Thoracic aorta (tissue), 2 donors: ENCODE results near the gene RICTOR. TPM values are rescaled to one million over a fixed set of nuclear protein-coding genes. Genes with fewer than 3 reads are reported as not detected.

ENCODE experiments used
- ATAC-seq: fragments of 150-250 bp; one replicate; pipeline ENCODE4 v1.8.0; 2017; ENCODE audit warnings: low read depth; ENCODE audit not compliant: insufficient number of reproducible peaks, low FRiP score
- DNase-seq: peaks from one replicate; pipeline ENCODE4 v3.0.0-alpha.2; 2020; ENCODE audit warnings: low spot score
- H3K27ac ChIP-seq, 2 donors: fragments of 200-600 bp; sonication (generic); 1 replicate in 1 of 2; 2 replicates in 1 of 2; pipeline ENCODE4 v1.5.1; 2016; ENCODE audit warnings: mild to moderate bottlenecking in 2 of 2, moderate library complexity in 2 of 2
- H3K27me3 ChIP-seq: fragments of 200-600 bp; sonication (generic); replicated peaks from 2 replicates; pipeline ENCODE4 v1.6.0; 2016; ENCODE audit warnings: mild to moderate bottlenecking; ENCODE audit not compliant: insufficient read depth
- H3K36me3 ChIP-seq: fragments of 200-600 bp; sonication (generic); one replicate; pipeline ENCODE4 v1.5.1; 2016
- H3K4me1 ChIP-seq, 2 donors: fragments of 200-600 bp; sonication (generic); 1 replicate in 1 of 2; 2 replicates in 1 of 2; pipeline versions ENCODE4 v1.5.1 to v1.6.0; 2016; ENCODE audit warnings: low read depth in 2 of 2, mild to moderate bottlenecking in 1 of 2; ENCODE audit not compliant: control insufficient read depth in 1 of 2
- H3K4me3 ChIP-seq: fragments of 200-600 bp; sonication (generic); 2 replicates; pipeline ENCODE4 v1.5.1; 2016; ENCODE audit warnings: mild to moderate bottlenecking
- H3K9me3 ChIP-seq: fragments of 200-600 bp; sonication (generic); 2 replicates; pipeline ENCODE4 v1.5.1; 2016
- total RNA-seq, 2 donors: library from RNA; depleted of rRNA; stranded (reverse); fragments of >200 nt; gene quantifications; one replicate each; pipeline versions ENCODE4 v1.1.0 to v1.2.3, GENCODE V29; 2016
- TF ChIP-seq, protein P1 (sequence below): fragments of 200-600 bp; sonication (generic); IDR thresholded peaks from one replicate; pipeline ENCODE4 v1.5.1; 2019; ENCODE audit warnings: antibody characterized with exemption

Gene RICTOR
- total RNA-seq, 2 donors from 2014 or later = 35.6 to 50.4 TPM

DNA sequence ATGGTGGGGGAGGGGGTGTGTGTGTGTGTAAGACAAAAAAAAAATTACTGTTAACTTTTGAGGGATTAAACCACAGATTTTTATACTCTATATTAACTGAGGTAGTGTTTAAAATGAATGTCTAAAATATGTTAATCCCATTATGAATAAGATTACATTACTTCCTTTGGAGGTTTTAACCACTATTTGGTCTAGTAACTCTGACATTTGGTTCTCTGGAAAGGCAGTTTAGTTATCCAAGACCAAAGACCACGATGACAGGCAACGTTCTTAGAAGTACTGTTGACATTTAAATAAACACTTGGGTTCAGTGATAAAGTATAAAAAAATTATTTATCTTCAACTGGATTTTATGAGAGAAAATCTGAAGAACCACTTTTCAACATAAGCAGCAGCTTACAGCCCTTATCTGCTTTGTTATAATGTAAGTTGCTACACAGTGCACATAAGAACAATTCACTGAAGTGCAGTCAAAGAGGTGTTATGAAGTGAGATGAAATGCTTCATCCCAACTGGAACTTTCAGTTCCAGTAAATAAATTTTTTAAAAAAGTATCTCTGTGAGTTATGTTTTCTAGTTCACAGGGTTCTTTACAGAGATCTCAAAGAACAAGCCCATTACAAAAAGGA, 133.9 kb downstream of the RICTOR start:
- Histone ChIP-seq H3K27me3 (no peaks in the 10 kb centered on the region), H3K27ac (no peak overlapping the region), H3K9me3 (no peaks in the 10 kb centered on the region), H3K4me1 (peaks cover 0 to 6% of the 10 kb centered on the region in 2 donors), H3K4me3 (no peak overlapping the region), H3K36me3 (peaks cover 39% of the 10 kb centered on the region)
- ATAC-seq (no peak), DNase-seq (no peak)
- TF ChIP-seq, protein P1, sequence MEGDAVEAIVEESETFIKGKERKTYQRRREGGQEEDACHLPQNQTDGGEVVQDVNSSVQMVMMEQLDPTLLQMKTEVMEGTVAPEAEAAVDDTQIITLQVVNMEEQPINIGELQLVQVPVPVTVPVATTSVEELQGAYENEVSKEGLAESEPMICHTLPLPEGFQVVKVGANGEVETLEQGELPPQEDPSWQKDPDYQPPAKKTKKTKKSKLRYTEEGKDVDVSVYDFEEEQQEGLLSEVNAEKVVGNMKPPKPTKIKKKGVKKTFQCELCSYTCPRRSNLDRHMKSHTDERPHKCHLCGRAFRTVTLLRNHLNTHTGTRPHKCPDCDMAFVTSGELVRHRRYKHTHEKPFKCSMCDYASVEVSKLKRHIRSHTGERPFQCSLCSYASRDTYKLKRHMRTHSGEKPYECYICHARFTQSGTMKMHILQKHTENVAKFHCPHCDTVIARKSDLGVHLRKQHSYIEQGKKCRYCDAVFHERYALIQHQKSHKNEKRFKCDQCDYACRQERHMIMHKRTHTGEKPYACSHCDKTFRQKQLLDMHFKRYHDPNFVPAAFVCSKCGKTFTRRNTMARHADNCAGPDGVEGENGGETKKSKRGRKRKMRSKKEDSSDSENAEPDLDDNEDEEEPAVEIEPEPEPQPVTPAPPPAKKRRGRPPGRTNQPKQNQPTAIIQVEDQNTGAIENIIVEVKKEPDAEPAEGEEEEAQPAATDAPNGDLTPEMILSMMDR = no peak

DNA sequence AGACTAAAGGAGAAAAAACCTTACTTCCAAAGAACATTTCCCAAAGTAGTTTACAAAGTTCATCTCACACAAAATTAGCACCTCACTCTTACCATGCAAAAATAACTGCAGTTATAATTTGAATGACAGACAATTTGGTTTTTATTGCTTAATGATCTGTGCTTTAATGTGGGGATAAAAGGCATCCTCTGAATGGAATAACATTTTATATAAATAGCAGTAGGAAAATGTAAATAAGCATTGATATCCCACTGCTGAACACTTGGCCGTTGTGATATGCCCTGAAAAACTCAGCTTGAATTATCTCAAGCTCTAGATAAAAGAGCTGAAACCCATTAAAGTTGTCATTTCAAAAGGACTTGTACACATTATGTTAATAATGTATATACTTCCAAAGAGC, 135.2 kb downstream of the RICTOR start:
- TF ChIP-seq, protein P1 = no peak
- DNase-seq (no peak), ATAC-seq (no peak)
- Histone ChIP-seq H3K4me1 (peaks cover 0 to 6% of the 10 kb centered on the region in 2 donors), H3K36me3 (peaks cover 30% of the 10 kb centered on the region), H3K27ac (no peak overlapping the region), H3K4me3 (no peak overlapping the region), H3K9me3 (no peaks in the 10 kb centered on the region), H3K27me3 (no peaks in the 10 kb centered on the region)

DNA sequence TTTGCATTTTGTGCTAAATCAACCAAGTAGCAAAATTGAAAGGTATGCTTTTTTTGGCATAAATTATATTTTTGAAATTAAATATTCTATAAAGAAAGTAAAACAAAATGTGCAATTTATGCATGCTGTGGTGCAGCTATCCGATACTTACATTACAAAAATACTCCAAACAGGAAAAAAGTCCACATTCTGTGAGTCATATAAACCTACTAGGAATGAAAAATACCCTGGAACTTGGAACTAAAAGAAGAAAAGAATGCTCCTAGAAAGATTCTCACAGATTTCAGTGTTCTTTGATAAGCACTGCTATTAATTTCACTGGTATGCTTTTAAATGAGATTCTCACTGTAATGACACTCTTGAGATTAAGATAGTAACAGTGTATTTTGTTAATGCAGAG, 135.8 kb downstream of the RICTOR start:
- DNase-seq (no peak), ATAC-seq (no peak)
- no peaks in the 10 kb centered on the region for H3K27me3 ChIP-seq
- peaks cover 28% of the 10 kb centered on the region for H3K36me3 ChIP-seq
- H3K27ac ChIP-seq = no peak overlapping the region
- no peak overlapping the region for H3K4me3 ChIP-seq
- H3K4me1 ChIP-seq = peaks cover 0 to 6% of the 10 kb centered on the region in 2 donors
- no peaks in the 10 kb centered on the region for H3K9me3 ChIP-seq
- TF ChIP-seq, protein P1 = no peak

DNA sequence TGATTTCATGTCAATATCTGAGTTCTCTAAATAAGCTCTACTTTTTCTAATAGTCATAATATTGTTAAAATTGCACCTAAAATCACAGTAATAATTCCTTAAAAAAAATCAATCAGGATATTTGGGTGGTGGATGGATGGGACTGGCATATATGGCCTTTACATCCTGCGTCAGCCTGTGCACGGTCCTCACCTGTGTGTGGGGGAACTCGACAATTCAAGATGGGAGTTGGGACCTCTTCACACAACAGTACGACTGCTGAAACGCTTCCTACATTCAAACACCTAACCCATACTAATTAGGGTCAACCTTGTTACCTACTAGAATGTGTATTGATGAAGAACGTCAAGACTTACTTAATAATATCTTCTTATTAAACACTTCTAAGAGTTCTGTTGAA, 137.9 kb downstream of the RICTOR start:
- no peak for ATAC-seq
- DNase-seq = no peak

DNA sequence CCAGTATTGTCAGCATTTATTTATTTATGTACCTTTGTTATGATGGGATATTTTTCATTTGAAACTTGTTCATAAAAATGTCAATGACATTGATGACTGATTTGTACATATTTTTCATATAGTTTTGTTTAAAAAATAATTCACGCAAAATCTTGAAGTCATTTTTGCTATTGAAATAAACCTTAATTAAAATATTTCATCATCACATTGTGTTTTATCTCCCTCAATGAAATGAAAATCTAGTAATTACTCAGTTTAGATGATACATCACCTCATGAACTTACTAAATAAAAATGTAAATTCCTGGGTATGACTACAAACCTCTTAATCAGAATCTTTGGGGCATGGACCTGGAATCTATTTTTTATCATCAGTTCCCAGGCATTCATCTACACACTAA, 138.8 kb downstream of the RICTOR start:
- Histone ChIP-seq H3K27me3 (no peaks in the 10 kb centered on the region), H3K36me3 (peaks cover 30% of the 10 kb centered on the region), H3K9me3 (no peaks in the 10 kb centered on the region), H3K4me3 (no peak overlapping the region), H3K27ac (no peak overlapping the region), H3K4me1 (peaks cover 0 to 6% of the 10 kb centered on the region in 2 donors)
- TF ChIP-seq, protein P1 = no peak
- no peak for DNase-seq
- no peak for ATAC-seq

More for the DNA sequence above, 137.9 kb downstream of the RICTOR start:
- TF ChIP-seq, protein P1 = no peak
- no peaks in the 10 kb centered on the region for H3K9me3 ChIP-seq
- H3K4me3 ChIP-seq = no peak overlapping the region
- H3K27me3 ChIP-seq = no peaks in the 10 kb centered on the region
- H3K27ac ChIP-seq = no peak overlapping the region
- H3K36me3 ChIP-seq = peaks cover 26% of the 10 kb centered on the region
- H3K4me1 ChIP-seq = peaks cover 0 to 6% of the 10 kb centered on the region in 2 donors
